OCI-LY3 (cell line): ENCODE results near the gene PKP1.
A peak's percentile ranks its signal among the peaks of the same experiment; 100 is the strongest.

Experiments
- H2AFZ ChIP-seq: fragments of 200-600, 300-600 bp; shearing (Covaris generic); 2 replicates; pipeline ENCODE4 v1.6.0; 2014; ENCODE audit warnings: antibody characterized with exemption, low read depth, low read length
- H3K27ac ChIP-seq: fragments of 200-600, 300-600 bp; sonication (generic); 2 replicates; pipeline ENCODE4 v1.5.1; 2014; ENCODE audit warnings: mild to moderate bottlenecking, low read length, moderate library complexity, mixed read lengths
- H3K27me3 ChIP-seq: fragments of 200-600, 300-600 bp; sonication (generic); 2 replicates; pipeline ENCODE4 v1.6.1; 2014; ENCODE audit warnings: low read depth, low read length, mixed read lengths
- H3K36me3 ChIP-seq: fragments of 200-600, 300-600 bp; sonication (generic); replicated peaks from 2 replicates; pipeline ENCODE3; 2014; ENCODE audit warnings: low read depth, low read length, mixed read lengths
- H3K4me1 ChIP-seq: fragments of 300-600, 200-600 bp; sonication (generic); 2 replicates; pipeline ENCODE4 v1.6.1; 2014; ENCODE audit warnings: low read length, mixed read lengths
- H3K4me2 ChIP-seq: fragments of 200-600, 300-600 bp; sonication (generic); 2 replicates; pipeline ENCODE4 v1.6.1; 2014; ENCODE audit warnings: low read length, mixed read lengths
- H3K4me3 ChIP-seq: fragments of 300-600, 200-600 bp; sonication (generic); 2 replicates; pipeline ENCODE4 v1.5.1; 2014; ENCODE audit warnings: antibody characterized with exemption, mild to moderate bottlenecking, low read length, moderate library complexity
- H3K79me2 ChIP-seq: fragments of 300-600, 200-600 bp; shearing (Covaris generic); 2 replicates; pipeline ENCODE4 v1.6.1; 2014; ENCODE audit warnings: mild to moderate bottlenecking, low read length, mixed read lengths
- H3K9ac ChIP-seq: fragments of 300-600, 200-600 bp; shearing (Covaris generic); 2 replicates; pipeline ENCODE4 v1.6.0; 2014; ENCODE audit warnings: mild to moderate bottlenecking, low read length, moderate library complexity
- H3K9me3 ChIP-seq: fragments of 200-600, 300-600 bp; shearing (Covaris generic); 2 replicates; pipeline ENCODE4 v1.6.1; 2014; ENCODE audit warnings: low read length, mixed read lengths; ENCODE audit not compliant: insufficient read depth
- H4K20me1 ChIP-seq: fragments of 200-600, 300-600 bp; sonication (generic); 2 replicates; pipeline ENCODE4 v1.6.1; 2016; ENCODE audit warnings: low read length, mixed read lengths; ENCODE audit not compliant: insufficient read depth
- EZH2phosphoT487 ChIP-seq: fragments of 200-600 bp; shearing (Covaris generic); IDR thresholded peaks from 2 replicates; pipeline ENCODE4 v1.6.1; 2018; ENCODE audit warnings: antibody characterized with exemption, mixed run types, low read depth
- TF ChIP-seq, protein P1 (sequence below): fragments of 200-600, 300-600 bp; sonication (generic); IDR thresholded peaks from 2 replicates; pipeline ENCODE4 v1.5.1; 2014; ENCODE audit warnings: antibody characterized with exemption, low read length, low read depth

PKP1 gene

DNA sequence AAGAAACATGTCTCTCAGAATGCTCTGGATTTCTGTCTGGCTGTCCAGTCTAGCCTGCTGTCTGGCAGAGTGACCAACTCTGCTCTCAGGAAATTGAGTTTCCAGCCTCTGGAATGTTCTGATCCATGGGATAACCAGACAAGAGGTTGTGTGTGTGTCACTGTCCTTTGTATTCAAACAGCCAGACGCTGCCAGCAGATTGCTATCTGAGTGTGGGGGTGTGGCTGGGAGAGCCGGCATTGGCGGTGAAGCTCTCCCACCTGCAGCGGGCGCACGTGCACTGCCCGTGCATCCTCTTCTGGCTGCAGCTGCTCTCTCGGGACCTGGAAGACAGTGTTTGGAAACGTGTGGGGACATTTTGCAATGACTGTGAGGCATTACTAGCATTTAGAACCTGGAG is 26.1 kb downstream of the PKP1 start:
- no peaks in the 10 kb centered on the region for H3K79me2 ChIP-seq
- no peaks in the 10 kb centered on the region for H4K20me1 ChIP-seq
- no peaks in the 10 kb centered on the region for H3K36me3 ChIP-seq
- no peak overlapping the region for H3K4me3 ChIP-seq
- no peak overlapping the region for H3K27ac ChIP-seq
- no peak overlapping the region for H2AFZ ChIP-seq
- no peak overlapping the region for H3K9ac ChIP-seq
- H3K27me3 ChIP-seq = peaks cover 69% of the 10 kb centered on the region
- H3K4me1 ChIP-seq = no peaks in the 10 kb centered on the region
- no peak overlapping the region for H3K4me2 ChIP-seq
- H3K9me3 ChIP-seq = no peaks in the 10 kb centered on the region
- TF ChIP-seq, protein P1, sequence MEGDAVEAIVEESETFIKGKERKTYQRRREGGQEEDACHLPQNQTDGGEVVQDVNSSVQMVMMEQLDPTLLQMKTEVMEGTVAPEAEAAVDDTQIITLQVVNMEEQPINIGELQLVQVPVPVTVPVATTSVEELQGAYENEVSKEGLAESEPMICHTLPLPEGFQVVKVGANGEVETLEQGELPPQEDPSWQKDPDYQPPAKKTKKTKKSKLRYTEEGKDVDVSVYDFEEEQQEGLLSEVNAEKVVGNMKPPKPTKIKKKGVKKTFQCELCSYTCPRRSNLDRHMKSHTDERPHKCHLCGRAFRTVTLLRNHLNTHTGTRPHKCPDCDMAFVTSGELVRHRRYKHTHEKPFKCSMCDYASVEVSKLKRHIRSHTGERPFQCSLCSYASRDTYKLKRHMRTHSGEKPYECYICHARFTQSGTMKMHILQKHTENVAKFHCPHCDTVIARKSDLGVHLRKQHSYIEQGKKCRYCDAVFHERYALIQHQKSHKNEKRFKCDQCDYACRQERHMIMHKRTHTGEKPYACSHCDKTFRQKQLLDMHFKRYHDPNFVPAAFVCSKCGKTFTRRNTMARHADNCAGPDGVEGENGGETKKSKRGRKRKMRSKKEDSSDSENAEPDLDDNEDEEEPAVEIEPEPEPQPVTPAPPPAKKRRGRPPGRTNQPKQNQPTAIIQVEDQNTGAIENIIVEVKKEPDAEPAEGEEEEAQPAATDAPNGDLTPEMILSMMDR = peak; percentile 58
- TF ChIP-seq EZH2phosphoT487 = no peak

DNA sequence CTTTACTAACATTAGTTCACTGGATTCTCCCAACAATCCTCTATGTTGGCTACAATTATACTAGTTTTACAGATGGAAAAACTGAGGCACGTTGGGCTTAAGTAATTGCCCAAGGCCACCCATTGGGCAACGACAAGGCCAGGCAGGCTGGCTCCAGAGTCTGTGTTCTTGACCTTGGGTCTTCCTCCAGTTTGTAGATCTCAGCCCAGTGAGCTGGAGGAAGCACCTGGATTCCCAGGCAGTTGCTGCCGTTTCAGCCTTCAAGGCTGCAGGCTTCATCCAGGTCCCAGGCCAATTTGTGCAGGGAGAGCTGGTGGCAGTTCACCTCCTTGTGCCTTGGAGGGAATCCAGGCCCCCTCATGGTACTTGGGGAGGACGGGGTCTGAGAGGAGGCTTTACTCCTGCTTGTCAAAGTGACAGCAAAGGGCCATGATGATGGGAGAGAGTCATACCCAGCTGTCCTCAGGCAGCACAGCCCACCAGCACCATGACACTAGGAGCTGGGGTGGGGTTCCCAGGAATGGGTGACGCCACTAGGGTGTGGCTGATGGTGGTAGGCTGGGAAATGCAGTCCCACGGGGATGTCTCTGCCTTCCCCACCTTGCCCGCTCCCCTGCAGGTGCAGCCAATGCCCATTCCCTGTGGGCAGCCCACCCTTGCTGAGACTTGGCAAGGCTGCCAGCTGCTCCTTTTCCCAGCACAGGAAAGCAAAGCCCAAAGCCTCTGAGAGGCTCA is 27.1 kb downstream of the PKP1 start:
- Histone ChIP-seq H4K20me1 (no peaks in the 10 kb centered on the region), H3K4me2 (no peak overlapping the region), H3K9me3 (no peaks in the 10 kb centered on the region), H3K4me1 (no peaks in the 10 kb centered on the region), H3K36me3 (no peaks in the 10 kb centered on the region), H3K27ac (no peak overlapping the region), H2AFZ (no peak overlapping the region), H3K79me2 (no peaks in the 10 kb centered on the region), H3K4me3 (no peak overlapping the region), H3K27me3 (peaks cover 71% of the 10 kb centered on the region), H3K9ac (no peak overlapping the region)
- no peak for TF ChIP-seq EZH2phosphoT487
- TF ChIP-seq, protein P1 = no peak

DNA sequence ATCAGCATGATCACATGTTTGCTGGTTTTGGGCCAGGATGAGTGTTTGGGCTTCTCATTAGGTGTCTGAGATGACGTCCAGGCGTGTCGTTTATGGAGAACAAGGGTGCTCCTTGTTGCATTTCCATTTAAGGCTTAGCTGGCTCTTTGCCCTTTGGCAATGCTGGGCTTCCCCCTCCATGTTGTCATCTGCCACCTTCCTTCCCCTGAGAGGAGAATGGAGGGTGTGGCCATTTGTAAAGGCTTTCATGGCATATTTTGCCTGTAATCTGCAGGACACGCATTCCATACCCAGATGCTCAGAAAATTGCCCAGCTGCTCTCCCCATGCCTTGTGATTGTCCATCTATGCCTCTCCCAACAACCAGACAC is 27.7 kb downstream of the PKP1 start:
- no peaks in the 10 kb centered on the region for H4K20me1 ChIP-seq
- no peaks in the 10 kb centered on the region for H3K79me2 ChIP-seq
- no peak for TF ChIP-seq EZH2phosphoT487
- TF ChIP-seq, protein P1 = no peak
- no peaks in the 10 kb centered on the region for H3K4me1 ChIP-seq
- no peak overlapping the region for H3K9ac ChIP-seq
- no peak overlapping the region for H3K27ac ChIP-seq
- H3K4me3 ChIP-seq = no peak overlapping the region
- no peak overlapping the region for H2AFZ ChIP-seq
- no peaks in the 10 kb centered on the region for H3K36me3 ChIP-seq
- H3K27me3 ChIP-seq = peaks cover 68% of the 10 kb centered on the region
- no peaks in the 10 kb centered on the region for H3K9me3 ChIP-seq
- no peak overlapping the region for H3K4me2 ChIP-seq

DNA sequence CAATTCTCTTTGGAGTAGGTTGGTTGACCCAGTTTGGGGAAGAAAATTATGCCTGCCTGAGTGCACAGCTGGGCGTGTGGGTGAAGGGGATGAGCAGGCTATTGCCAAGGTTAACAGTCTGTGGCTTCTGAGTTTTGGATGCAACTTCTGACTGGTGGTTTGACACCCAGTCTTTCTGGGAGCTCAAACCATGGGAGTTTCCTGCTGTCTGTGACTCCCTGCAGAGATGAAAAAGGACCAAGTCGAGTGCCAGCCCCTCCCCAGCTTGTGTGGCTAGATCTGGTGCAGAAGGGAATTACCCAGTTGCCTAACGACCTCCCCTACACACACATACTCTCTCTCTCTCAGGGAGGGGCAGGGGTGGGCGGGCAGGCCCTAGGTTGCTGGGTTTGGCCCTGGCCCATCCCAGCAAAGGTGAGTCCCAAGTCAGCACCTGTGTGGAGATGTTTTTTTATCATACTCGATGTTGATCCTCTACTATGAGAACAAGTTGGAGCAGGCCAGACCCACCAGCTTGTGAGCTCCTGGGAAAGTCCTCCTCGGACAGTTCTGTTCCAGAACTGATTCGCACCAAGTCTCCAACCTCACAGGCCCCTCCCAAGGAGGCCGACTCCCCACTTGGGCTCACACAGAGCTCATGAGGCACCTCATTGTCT is 28.2 kb downstream of the PKP1 start:
- Histone ChIP-seq H2AFZ (no peak overlapping the region), H3K27ac (no peak overlapping the region), H3K27me3 (peaks cover 62% of the 10 kb centered on the region), H3K4me1 (no peaks in the 10 kb centered on the region), H3K79me2 (no peaks in the 10 kb centered on the region), H4K20me1 (no peaks in the 10 kb centered on the region), H3K9me3 (no peaks in the 10 kb centered on the region), H3K4me2 (no peak overlapping the region), H3K9ac (no peak overlapping the region), H3K36me3 (no peaks in the 10 kb centered on the region), H3K4me3 (no peak overlapping the region)
- TF ChIP-seq, protein P1 = no peak
- TF ChIP-seq EZH2phosphoT487 = no peak
